HepG2 (cell line): Measurements from ENCODE around the gene STX4. TPM values are rescaled to one million over a fixed set of nuclear protein-coding genes. Genes with fewer than 3 reads are reported as not detected.

Source experiments
- FOXC1 ChIP-seq: sonication (generic); formaldehyde crosslinking; IDR thresholded peaks from 2 replicates; pipeline ENCODE4 v1.8.0; 2022; ENCODE audit warnings: mild to moderate bottlenecking, missing genetic modification reagents, borderline replicate concordance
- FOXK2 ChIP-seq: fragments of 450-650 bp; IDR thresholded peaks from 2 replicates; pipeline ENCODE4 v1.6.1; 2016
- KDM6A ChIP-seq: IDR thresholded peaks from 2 replicates; pipeline ENCODE4 v1.6.1; 2016; ENCODE audit warnings: low read depth
- NCOA1 ChIP-seq: sonication (generic); formaldehyde crosslinking; IDR thresholded peaks from 2 replicates; pipeline ENCODE4 v1.9.0; 2021; ENCODE audit warnings: missing genetic modification reagents
- NFIC ChIP-seq: IDR thresholded peaks from 2 replicates; pipeline ENCODE4 v1.6.1; 2012; ENCODE audit warnings: mild to moderate bottlenecking, low read length, inconsistent platforms
- NR2F1 ChIP-seq, 2 experiments: fragments of 450-650 bp in 1 of 2; formaldehyde crosslinking in 1 of 2; IDR thresholded peaks; 2 replicates each; pipeline versions ENCODE4 v1.5.0 to v1.6.1; 2016 to 2020; ENCODE audit warnings: mild to moderate bottlenecking in 1 of 2, missing compliant biosample characterization in 1 of 2, missing genetic modification reagents in 1 of 2, moderate library complexity in 1 of 2
- RARG ChIP-seq: sonication (generic); formaldehyde crosslinking; IDR thresholded peaks from 2 replicates; pipeline ENCODE4 v1.4.0; 2020; ENCODE audit warnings: low read depth, mild to moderate bottlenecking, missing genetic modification reagents
- SAFB2 ChIP-seq: sonication (generic); formaldehyde crosslinking; IDR thresholded peaks from 2 replicates; pipeline ENCODE4 v1.5.1; 2020; ENCODE audit warnings: missing genetic modification reagents, low read depth, mild to moderate bottlenecking, borderline replicate concordance
- TCF12 ChIP-seq, 2 experiments: fragments of 450-650 bp in 1 of 2; sonication (generic) in 1 of 2; formaldehyde crosslinking in 1 of 2; IDR thresholded peaks; 2 replicates each; pipeline versions ENCODE4 v1.6.1 to v1.8.0; 2017 to 2022; ENCODE audit warnings: antibody characterized with exemption in 1 of 2, mild to moderate bottlenecking in 1 of 2, missing genetic modification reagents in 1 of 2, moderate library complexity in 1 of 2
- YEATS4 ChIP-seq: sonication (generic); formaldehyde crosslinking; IDR thresholded peaks from 2 replicates; pipeline ENCODE4 v1.4.0; 2020; ENCODE audit warnings: missing genetic modification reagents, borderline replicate concordance
- ZBTB3 ChIP-seq: sonication (generic); formaldehyde crosslinking; IDR thresholded peaks from 2 replicates; pipeline ENCODE4 v1.4.0; 2020; ENCODE audit warnings: low read depth, mild to moderate bottlenecking, moderate library complexity, missing genetic modification reagents, borderline replicate concordance
- ZNF232 ChIP-seq: sonication (generic); formaldehyde crosslinking; IDR thresholded peaks from 2 replicates; pipeline ENCODE4 v1.4.0; 2020; ENCODE audit warnings: missing genetic modification reagents, borderline replicate concordance
- ZNF235 ChIP-seq: sonication (generic); formaldehyde crosslinking; IDR thresholded peaks from 2 replicates; pipeline ENCODE4 v1.8.1; 2023; ENCODE audit warnings: mild to moderate bottlenecking, missing genetic modification reagents, borderline replicate concordance
- ZNF350 ChIP-seq: sonication (generic); formaldehyde crosslinking; IDR thresholded peaks from 2 replicates; pipeline ENCODE4 v1.4.0; 2020; ENCODE audit warnings: mild to moderate bottlenecking, low read depth, missing genetic modification reagents, borderline replicate concordance
- polyA plus RNA-seq, 8 experiments: library from polyadenylated mRNA; depleted of rRNA in 3 of 8; stranded (reverse) in 7 of 8; unstranded in 1 of 8; fragments of >200 nt; fragmentation: Illumina TruSeq in 4 of 8; extraction: Trizol in 4 of 8; gene quantifications; 2 replicates each; pipeline versions ENCODE4 v1.2.1 to v1.2.3, GENCODE V29; 2011 to 2016; ENCODE audit warnings: low read depth in 4 of 8, missing spikeins in 1 of 8, mixed read lengths in 1 of 8; ENCODE audit not compliant: insufficient read depth in 1 of 8
- total RNA-seq, 5 experiments: library from RNA; depleted of rRNA; stranded (reverse); fragments of >200 nt; fragmentation: Illumina TruSeq; extraction: Trizol; gene quantifications; 2 replicates each; pipeline ENCODE4 v1.2.3, GENCODE V29; 2016; ENCODE audit warnings: low read depth in 1 of 5
- TF ChIP-seq, protein P1 (sequence below): IDR thresholded peaks from 2 replicates; pipeline ENCODE4 v1.6.1; 2016; ENCODE audit warnings: mild to moderate bottlenecking
- TF ChIP-seq, protein P2 (sequence below), 2 experiments: sonication (generic) in 1 of 2; formaldehyde crosslinking in 1 of 2; IDR thresholded peaks; 2 replicates each; pipeline versions ENCODE4 v1.4.0 to v1.6.1; 2016 to 2020; ENCODE audit warnings: borderline replicate concordance in 1 of 2, low read depth in 1 of 2, mild to moderate bottlenecking in 1 of 2, missing genetic modification reagents in 1 of 2
- TF ChIP-seq, protein P3 (sequence below): sonication (generic); formaldehyde crosslinking; IDR thresholded peaks from 2 replicates; pipeline ENCODE4 v1.4.0; 2020; ENCODE audit warnings: mild to moderate bottlenecking, low read depth, missing genetic modification reagents

Gene STX4
- total and polyA plus RNA-seq, 2 of the 13 experiments (the other 11 are each of a cell fraction or from before 2014, with no cell fraction given): 29.2 to 34.6 TPM

DNA sequence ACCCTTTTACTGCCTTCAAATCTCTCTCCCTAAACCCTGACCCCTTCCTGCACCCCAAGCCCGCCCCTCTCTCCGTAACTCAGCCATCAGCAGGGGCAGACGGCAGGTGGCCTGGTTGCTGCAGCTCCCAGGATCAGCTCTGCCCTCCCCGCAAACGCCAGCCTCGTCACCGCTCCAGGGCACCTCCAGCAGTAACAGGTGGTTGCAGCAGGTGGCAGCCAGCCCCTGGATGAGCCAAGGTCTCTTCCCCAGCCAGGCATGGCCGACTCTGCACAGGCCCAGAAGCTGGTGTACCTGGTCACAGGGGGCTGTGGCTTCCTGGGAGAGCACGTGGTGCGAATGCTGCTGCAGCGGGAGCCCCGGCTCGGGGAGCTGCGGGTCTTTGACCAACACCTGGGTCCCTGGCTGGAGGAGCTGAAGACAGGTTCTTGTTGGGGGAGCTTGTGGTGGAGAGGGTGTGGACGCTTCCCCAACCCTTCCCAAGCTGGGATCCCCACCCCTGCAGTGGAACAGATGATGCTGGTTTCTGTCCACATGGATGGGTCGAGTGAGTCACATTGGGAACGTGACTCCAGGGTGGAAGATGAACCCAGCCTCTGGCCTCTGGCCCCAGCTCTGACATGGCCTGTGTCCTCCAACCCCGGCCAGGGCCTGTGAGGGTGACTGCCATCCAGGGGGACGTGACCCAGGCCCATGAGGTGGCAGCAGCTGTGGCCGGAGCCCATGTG, 47.8 kb upstream of the STX4 start (continued):
- TF ChIP-seq ZNF350 (CRISPR knock-in tag) (peak; percentile 83; the same call in 1 of the 2 replicates), KDM6A (CRISPR knock-in tag) (no peak), FOXC1 (CRISPR knock-in tag) (peak; percentile 74; the same call in 1 of the 2 replicates), TCF12 (IDR thresholded peaks at IDR 0.05) (no peak), TCF12 (CRISPR knock-in tag; IDR thresholded peaks at IDR 0.05) (no peak), RARG (CRISPR knock-in tag) (0 out of 2 replicates have a peak, but pooled peaks have one; percentile 71), FOXK2 (no peak), NCOA1 (CRISPR knock-in tag) (no peak), NR2F1 (CRISPR knock-in tag; IDR thresholded peaks at IDR 0.05) (no peak), NFIC (no peak), ZBTB3 (CRISPR knock-in tag) (peak; percentile 83; the same call in 1 of the 2 replicates), SAFB2 (CRISPR knock-in tag) (no peak; the same call in 1 of the 2 replicates), ZNF235 (no peak; the same call in none of the 2 replicates), ZNF232 (CRISPR knock-in tag) (no peak; the same call in 1 of the 2 replicates), YEATS4 (CRISPR knock-in tag) (peak; percentile 83)
- TF ChIP-seq, protein P1, sequence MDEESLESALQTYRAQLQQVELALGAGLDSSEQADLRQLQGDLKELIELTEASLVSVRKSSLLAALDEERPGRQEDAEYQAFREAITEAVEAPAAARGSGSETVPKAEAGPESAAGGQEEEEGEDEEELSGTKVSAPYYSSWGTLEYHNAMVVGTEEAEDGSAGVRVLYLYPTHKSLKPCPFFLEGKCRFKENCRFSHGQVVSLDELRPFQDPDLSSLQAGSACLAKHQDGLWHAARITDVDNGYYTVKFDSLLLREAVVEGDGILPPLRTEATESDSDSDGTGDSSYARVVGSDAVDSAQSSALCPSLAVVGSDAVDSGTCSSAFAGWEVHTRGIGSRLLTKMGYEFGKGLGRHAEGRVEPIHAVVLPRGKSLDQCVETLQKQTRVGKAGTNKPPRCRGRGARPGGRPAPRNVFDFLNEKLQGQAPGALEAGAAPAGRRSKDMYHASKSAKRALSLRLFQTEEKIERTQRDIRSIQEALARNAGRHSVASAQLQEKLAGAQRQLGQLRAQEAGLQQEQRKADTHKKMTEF: peak; percentile 83; the same call in 1 of the 2 replicates
- TF ChIP-seq, protein P2, sequence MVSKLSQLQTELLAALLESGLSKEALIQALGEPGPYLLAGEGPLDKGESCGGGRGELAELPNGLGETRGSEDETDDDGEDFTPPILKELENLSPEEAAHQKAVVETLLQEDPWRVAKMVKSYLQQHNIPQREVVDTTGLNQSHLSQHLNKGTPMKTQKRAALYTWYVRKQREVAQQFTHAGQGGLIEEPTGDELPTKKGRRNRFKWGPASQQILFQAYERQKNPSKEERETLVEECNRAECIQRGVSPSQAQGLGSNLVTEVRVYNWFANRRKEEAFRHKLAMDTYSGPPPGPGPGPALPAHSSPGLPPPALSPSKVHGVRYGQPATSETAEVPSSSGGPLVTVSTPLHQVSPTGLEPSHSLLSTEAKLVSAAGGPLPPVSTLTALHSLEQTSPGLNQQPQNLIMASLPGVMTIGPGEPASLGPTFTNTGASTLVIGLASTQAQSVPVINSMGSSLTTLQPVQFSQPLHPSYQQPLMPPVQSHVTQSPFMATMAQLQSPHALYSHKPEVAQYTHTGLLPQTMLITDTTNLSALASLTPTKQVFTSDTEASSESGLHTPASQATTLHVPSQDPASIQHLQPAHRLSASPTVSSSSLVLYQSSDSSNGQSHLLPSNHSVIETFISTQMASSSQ (IDR thresholded peaks at IDR 0.05; ENCODE audit: low read depth): no peak
- TF ChIP-seq, protein P2 (CRISPR knock-in tag; IDR thresholded peaks at IDR 0.05; ENCODE audit: borderline replicate concordance): peak; percentile 22; the same call in 1 of the 2 replicates
- TF ChIP-seq, protein P3, sequence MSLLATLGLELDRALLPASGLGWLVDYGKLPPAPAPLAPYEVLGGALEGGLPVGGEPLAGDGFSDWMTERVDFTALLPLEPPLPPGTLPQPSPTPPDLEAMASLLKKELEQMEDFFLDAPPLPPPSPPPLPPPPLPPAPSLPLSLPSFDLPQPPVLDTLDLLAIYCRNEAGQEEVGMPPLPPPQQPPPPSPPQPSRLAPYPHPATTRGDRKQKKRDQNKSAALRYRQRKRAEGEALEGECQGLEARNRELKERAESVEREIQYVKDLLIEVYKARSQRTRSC (CRISPR knock-in tag): peak; percentile 17; the same call in 1 of the 2 replicates
